GM13976 (cell line): ENCODE results near the gene MICAL2.

Experiments used
- DNase-seq: peaks from one replicate; pipeline ENCODE4 v3.0.0; 2012; ENCODE audit warnings: low spot score
- in situ Hi-C: fragments of 300-500 bp; cut with MboI; formaldehyde crosslinking; loops from one replicate; pipeline ENCODE4 v1.12.0; 2022; ENCODE audit warnings: low sequenced_read_pairs, mixed read lengths, inconsistent platforms; ENCODE audit not compliant: unreplicated experiment
- TF ChIP-seq, protein P1 (sequence below): IDR thresholded peaks from 2 replicates; pipeline ENCODE4 v1.5.1; 2012; ENCODE audit warnings: borderline replicate concordance, mild to moderate bottlenecking; ENCODE audit not compliant: insufficient read depth; ENCODE audit errors: extremely low read depth, missing control alignments, control extremely low read depth

The MICAL2 gene

DNA sequence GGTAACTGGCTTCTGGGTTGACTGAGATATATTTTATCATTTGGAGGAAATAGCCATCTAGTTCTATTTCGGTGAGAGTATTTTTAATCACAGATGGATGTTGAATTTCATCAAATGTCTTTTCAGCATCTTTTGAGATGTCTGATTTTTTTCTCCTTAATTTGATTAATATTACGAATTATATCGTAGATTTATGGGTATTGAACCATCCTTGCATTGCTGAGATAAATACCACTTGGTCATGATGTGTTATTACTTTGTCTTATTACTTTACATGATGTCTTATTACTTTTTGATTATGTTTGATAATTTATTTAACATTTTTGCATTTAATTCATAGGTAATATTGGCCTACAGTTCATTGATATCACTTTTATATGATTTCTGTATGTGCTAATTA lies 188.2 kb downstream of the MICAL2 start:
- in situ Hi-C loops = no loop called here
- TF ChIP-seq, protein P1, sequence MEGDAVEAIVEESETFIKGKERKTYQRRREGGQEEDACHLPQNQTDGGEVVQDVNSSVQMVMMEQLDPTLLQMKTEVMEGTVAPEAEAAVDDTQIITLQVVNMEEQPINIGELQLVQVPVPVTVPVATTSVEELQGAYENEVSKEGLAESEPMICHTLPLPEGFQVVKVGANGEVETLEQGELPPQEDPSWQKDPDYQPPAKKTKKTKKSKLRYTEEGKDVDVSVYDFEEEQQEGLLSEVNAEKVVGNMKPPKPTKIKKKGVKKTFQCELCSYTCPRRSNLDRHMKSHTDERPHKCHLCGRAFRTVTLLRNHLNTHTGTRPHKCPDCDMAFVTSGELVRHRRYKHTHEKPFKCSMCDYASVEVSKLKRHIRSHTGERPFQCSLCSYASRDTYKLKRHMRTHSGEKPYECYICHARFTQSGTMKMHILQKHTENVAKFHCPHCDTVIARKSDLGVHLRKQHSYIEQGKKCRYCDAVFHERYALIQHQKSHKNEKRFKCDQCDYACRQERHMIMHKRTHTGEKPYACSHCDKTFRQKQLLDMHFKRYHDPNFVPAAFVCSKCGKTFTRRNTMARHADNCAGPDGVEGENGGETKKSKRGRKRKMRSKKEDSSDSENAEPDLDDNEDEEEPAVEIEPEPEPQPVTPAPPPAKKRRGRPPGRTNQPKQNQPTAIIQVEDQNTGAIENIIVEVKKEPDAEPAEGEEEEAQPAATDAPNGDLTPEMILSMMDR = no peak
- no peak for DNase-seq

DNA sequence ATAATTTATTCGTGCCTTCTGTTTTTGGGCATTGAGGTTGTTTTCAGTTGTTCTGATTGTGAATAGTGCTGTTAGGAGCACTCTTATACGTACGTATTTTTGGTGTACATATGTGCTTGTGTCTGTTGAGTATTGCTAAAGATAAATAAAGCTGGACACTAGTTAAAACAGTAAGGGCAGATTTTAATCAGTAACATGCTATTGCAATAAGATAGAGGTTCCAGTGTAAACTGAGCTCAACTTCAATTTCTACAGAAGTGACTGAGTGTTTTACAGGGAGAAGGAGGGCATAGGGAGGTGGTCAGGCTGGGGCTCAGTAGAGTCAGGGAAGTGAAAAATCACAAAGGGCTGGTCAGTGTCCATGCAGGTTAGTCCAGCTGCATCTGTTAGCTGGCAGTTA lies 191.0 kb downstream of the MICAL2 start:
- TF ChIP-seq, protein P1 = no peak
- DNase-seq = no peak
- in situ Hi-C loops = no loop called here

DNA sequence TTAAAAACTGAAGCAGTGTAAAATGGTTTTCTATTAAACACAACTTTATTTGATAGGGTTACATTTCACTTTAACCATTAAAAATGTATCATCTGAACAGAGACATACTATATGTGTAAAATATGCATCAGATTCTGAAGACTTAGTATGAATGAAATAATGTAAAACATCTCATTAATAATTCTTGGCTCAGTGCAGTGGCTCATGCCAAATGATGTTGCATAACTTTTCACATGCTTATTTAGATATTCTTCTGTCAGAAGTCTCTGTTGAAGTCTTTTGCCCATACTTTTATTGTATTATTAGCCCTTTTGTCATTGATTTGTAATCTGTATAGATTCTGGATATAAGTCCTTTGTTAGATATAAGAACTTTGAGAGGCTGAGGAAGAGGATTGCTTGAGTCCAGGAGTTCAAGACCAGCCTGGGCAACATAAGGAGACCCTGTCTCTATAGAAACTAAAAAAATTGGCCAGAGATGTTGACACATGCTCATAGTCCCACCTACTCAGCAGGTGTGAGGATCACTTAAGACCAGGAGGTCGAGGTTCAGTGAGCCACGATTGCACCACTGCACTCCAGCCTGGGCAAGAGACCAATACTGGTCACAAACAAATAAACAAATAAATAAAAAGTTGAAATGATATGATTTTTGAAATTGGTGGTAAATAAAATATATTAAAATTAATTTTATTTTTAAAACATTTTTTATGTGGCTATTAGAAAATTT lies 193.2 kb downstream of the MICAL2 start:
- DNase-seq = no peak
- in situ Hi-C loops = no loop called here
- TF ChIP-seq, protein P1 = no peak

DNA sequence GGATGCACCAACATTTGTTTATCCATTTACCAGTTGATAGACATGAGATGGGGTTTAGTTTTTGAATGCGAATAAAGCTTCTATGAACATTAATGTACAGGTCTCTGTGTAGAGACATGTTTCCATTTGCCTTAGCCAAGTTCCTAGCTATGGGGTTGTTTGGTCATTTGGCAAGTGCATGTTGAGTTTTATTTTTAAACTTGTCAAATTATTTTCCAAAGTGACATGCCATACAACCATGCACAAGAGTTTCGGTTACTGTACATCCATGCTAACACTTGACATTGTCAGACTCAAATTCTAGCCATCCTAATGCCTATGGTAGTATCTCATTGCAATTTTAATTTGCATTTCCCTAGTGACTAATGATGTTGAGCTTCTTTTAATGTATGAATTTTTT lies 196.4 kb downstream of the MICAL2 start:
- no peak for DNase-seq
- in situ Hi-C loops = no loop called here

DNA sequence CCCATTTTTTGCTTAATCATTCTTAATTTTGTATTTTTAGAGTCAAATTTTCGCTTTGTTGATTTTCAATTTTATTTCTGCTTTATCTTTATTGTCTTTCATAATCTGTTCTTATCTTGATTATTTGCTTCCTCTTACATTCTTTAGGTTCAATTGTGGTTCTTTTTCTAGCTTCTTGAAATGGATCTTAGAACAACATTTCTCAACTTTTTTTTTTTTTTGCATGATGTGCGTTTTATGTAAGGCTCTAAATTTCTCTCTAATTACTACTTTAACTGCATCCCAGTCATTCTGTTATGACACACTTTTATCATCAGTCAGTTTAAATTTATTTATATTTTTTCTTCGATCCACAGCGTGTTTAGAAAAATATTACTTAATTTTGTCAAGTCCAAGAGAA lies 201.7 kb downstream of the MICAL2 start:
- DNase-seq = no peak
- TF ChIP-seq, protein P1 = no peak
- in situ Hi-C loops = no loop called here

More for the DNA sequence above, 196.4 kb downstream of the MICAL2 start:
- TF ChIP-seq, protein P1 = no peak
